Measurements from ENCODE around the gene TINAGL1.

Gene TINAGL1

GRCh38 chr1:31576201-31576669 lies at the start of gene TINAGL1:
Gene TINAGL1, plus strand, starts transcription at chr1:31576515. Its CDS starts 634 bp downstream, at chr1:31577149.
- H3K27ac ChIP-seq (ENCODE audit: low read depth, low read length), result peak within 1 kb of the TSS; percentile 89
- peak within 1 kb of the TSS; percentile 63 for H3K9ac ChIP-seq (ENCODE audit: low read length)
- peak within 1 kb of the TSS; percentile 97 for H3K4me3 ChIP-seq (ENCODE audit: low read length)
- H3K4me1 ChIP-seq (ENCODE audit: control insufficient read depth, insufficient read depth, low read length), result peaks cover 25% of the 10 kb centered on the region
- no peaks in the 10 kb centered on the region for H3K36me3 ChIP-seq (ENCODE audit: control insufficient read depth, insufficient read depth, low read length)
- no peaks in the 10 kb centered on the region for H3K27me3 ChIP-seq (ENCODE audit: control insufficient read depth, insufficient read depth, low read length)

DNA sequence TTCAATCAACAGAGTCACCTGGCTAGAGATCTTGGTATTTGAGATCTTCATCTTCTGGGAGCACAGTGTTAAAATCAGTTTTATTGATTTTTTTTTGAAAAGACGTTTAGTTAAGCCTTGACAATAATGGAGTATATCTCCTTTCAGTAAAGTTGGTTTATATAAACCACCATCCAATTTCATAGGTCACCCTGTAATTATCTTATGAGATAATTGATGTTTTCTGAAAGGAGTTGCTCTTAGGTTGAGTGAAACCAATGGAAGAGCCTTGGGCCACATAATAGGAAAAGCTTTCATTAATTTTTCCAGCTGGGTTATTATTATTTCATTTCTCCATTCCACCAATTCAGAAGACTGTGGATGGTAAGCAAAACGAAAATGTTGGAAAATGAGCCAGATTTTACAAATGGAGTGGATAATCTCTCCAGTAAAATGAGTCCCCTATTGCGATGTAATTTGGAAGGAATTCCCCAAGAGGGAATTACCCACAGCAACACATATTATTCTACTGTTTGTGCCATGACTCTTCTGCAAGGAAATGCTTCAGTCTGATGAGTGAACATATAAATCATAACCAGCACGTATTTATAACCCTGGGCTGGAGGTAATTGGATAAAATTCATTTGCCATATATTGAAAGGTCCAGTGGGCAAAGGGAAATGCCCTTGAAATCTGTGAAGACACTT lies 46.2 kb upstream of the TINAGL1 start:
- H3K4me3 ChIP-seq (ENCODE audit: low read length), result no peak overlapping the region
- no peaks in the 10 kb centered on the region for H3K27me3 ChIP-seq (ENCODE audit: control insufficient read depth, insufficient read depth, low read length)
- H3K9ac ChIP-seq (ENCODE audit: low read length), result no peak overlapping the region
- H3K36me3 ChIP-seq (ENCODE audit: control insufficient read depth, insufficient read depth, low read length), result no peaks in the 10 kb centered on the region
- H3K27ac ChIP-seq (ENCODE audit: low read depth, low read length), result no peak overlapping the region
- H3K4me1 ChIP-seq (ENCODE audit: control insufficient read depth, insufficient read depth, low read length), result peaks cover 3% of the 10 kb centered on the region

DNA sequence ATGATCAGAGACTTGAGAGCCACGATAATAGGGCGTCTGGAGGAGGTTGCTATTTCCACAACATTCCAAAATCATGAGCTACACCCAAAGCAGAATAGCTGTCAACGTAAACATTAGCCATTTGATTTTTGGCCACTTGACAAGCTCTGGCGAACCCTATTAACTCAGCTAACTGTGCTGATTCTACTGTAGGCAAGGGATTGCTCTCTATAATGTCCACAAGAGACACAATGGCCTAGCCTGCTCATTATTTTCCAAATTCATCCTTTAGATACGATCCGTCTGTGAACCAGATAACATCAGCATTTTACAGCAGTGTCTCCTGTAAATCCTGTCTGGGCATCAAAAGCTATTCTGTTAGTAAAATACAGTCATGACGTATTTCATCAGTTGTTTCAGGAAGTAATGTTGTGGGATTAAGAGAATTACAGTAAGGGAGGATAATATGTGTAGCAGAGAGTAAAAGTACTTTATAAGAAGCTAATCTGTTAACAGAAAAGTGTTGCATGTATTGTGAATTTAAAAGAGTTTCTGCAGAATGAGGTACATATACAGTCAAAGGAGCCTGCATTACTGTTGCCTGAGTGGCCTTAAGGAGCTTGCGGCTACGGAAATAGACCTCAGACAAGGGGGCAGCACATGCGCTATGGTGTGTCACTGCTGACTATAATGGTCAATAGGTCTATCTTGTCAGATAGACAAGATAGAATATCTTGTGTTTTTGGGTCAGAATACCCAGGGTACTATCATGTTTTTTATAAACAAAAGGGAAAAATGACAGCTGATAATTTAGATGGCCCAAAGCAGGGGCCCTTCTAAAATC lies 44.9 kb upstream of the TINAGL1 start:
- Histone ChIP-seq H3K4me1 (ENCODE audit: control insufficient read depth, insufficient read depth, low read length) (peaks cover 3% of the 10 kb centered on the region), H3K9ac (ENCODE audit: low read length) (no peak overlapping the region), H3K4me3 (ENCODE audit: low read length) (no peak overlapping the region), H3K27ac (ENCODE audit: low read depth, low read length) (no peak overlapping the region), H3K27me3 (ENCODE audit: control insufficient read depth, insufficient read depth, low read length) (no peaks in the 10 kb centered on the region), H3K36me3 (ENCODE audit: control insufficient read depth, insufficient read depth, low read length) (no peaks in the 10 kb centered on the region)

DNA sequence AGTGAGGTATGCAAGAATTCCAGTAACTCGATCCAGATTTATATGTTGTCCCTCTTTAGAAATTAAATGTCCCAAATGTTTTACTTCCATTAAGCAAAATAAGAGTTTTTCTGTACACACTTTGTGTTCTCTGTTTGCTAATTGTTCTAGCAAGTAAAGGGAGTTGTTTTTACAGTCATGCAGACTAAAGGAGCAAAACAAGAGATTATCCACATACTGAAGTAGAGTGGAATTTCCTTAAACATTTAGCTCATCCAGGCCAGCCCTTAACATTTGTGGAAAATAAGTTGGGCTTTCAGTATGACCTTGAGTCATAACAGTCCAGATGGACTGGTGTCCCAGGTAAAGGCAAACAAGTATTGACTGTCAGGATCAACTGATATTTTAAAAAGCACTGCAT lies 44.1 kb upstream of the TINAGL1 start:
- H3K4me1 ChIP-seq (ENCODE audit: control insufficient read depth, insufficient read depth, low read length), result peaks cover 3% of the 10 kb centered on the region
- no peak overlapping the region for H3K27ac ChIP-seq (ENCODE audit: low read depth, low read length)
- no peak overlapping the region for H3K4me3 ChIP-seq (ENCODE audit: low read length)
- H3K9ac ChIP-seq (ENCODE audit: low read length), result no peak overlapping the region
- no peaks in the 10 kb centered on the region for H3K36me3 ChIP-seq (ENCODE audit: control insufficient read depth, insufficient read depth, low read length)
- no peaks in the 10 kb centered on the region for H3K27me3 ChIP-seq (ENCODE audit: control insufficient read depth, insufficient read depth, low read length)

DNA sequence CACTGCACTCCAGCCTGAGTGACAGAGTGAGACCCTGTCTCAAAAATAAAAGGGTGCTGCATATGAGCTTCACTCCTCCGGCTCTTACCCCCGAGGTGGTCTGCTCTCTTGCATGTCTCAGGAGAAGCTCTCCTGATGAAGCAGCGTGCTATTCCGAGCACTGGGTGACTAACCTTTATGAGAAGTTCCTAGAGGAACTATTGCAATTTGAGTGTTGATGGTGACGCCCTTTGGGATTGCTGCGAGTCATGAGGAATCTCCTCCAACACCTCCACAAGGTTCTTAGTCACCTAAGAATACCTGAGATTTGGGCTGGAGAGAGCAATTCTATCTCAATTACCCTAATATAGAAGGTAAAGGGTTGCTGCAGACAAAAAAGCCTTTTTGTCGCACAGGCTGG lies 40.8 kb upstream of the TINAGL1 start:
- H3K27ac ChIP-seq (ENCODE audit: low read depth, low read length), result no peak overlapping the region
- H3K27me3 ChIP-seq (ENCODE audit: control insufficient read depth, insufficient read depth, low read length), result no peaks in the 10 kb centered on the region
- H3K36me3 ChIP-seq (ENCODE audit: control insufficient read depth, insufficient read depth, low read length), result no peaks in the 10 kb centered on the region
- H3K4me3 ChIP-seq (ENCODE audit: low read length), result no peak overlapping the region
- no peak overlapping the region for H3K9ac ChIP-seq (ENCODE audit: low read length)
- peaks cover 3% of the 10 kb centered on the region for H3K4me1 ChIP-seq (ENCODE audit: control insufficient read depth, insufficient read depth, low read length)

DNA sequence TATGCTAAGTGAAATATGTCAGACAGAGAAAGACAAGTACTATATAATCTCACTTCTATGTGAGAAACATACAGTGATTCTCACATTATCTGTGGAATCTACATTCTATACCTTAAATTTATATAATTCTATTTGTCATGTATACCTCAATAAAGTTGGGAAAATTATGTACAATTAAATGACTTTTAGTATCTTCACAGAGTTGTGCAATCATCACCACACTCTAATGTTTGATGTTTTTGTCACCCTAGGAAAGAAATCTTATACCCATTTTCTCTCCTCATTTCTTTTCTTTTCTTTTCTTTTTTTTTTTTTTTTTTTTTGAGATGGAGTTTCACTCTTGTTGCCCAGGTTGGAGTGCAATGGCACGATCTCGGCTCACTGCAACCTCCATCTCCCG lies 37.0 kb upstream of the TINAGL1 start:
- no peaks in the 10 kb centered on the region for H3K36me3 ChIP-seq (ENCODE audit: control insufficient read depth, insufficient read depth, low read length)
- no peak overlapping the region for H3K4me3 ChIP-seq (ENCODE audit: low read length)
- H3K27ac ChIP-seq (ENCODE audit: low read depth, low read length), result no peak overlapping the region
- no peak overlapping the region for H3K9ac ChIP-seq (ENCODE audit: low read length)
- H3K4me1 ChIP-seq (ENCODE audit: control insufficient read depth, insufficient read depth, low read length), result no peaks in the 10 kb centered on the region
- no peaks in the 10 kb centered on the region for H3K27me3 ChIP-seq (ENCODE audit: control insufficient read depth, insufficient read depth, low read length)

DNA sequence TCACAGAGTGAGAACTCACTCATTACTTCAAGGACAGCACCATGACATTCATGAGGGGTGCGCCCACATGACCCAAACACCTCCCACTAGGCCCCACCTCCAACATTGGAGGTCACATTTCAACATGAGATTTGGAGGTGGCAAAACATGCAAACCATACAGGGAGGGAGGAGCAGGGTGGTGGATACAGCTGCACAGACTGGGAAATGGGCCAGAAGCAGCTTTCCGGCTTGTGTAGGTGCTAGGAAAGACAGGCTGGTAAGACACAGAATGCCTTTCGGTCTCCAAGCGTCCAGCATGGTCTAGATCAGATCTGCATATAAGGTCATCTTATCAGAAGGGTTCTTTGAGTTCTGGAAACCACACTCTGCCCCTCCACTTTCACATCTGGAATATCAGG lies 35.1 kb upstream of the TINAGL1 start:
- Histone ChIP-seq H3K4me3 (ENCODE audit: low read length) (no peak overlapping the region), H3K27ac (ENCODE audit: low read depth, low read length) (no peak overlapping the region)

GRCh38 chr1:31545927-31546540 lies 30.3 kb upstream of the TINAGL1 start:
- H3K27me3 ChIP-seq (ENCODE audit: control insufficient read depth, insufficient read depth, low read length), result no peaks in the 10 kb centered on the region
- no peak overlapping the region for H3K9ac ChIP-seq (ENCODE audit: low read length)
- peaks cover 3% of the 10 kb centered on the region for H3K4me1 ChIP-seq (ENCODE audit: control insufficient read depth, insufficient read depth, low read length)
- H3K27ac ChIP-seq (ENCODE audit: low read depth, low read length), result no peak overlapping the region
- no peak overlapping the region for H3K4me3 ChIP-seq (ENCODE audit: low read length)
- no peaks in the 10 kb centered on the region for H3K36me3 ChIP-seq (ENCODE audit: control insufficient read depth, insufficient read depth, low read length)

More for the DNA sequence above, 35.1 kb upstream of the TINAGL1 start:
- H3K9ac ChIP-seq (ENCODE audit: low read length), result no peak overlapping the region
- no peaks in the 10 kb centered on the region for H3K27me3 ChIP-seq (ENCODE audit: control insufficient read depth, insufficient read depth, low read length)
- H3K4me1 ChIP-seq (ENCODE audit: control insufficient read depth, insufficient read depth, low read length), result no peaks in the 10 kb centered on the region
- no peaks in the 10 kb centered on the region for H3K36me3 ChIP-seq (ENCODE audit: control insufficient read depth, insufficient read depth, low read length)

GRCh38 chr1:31548534-31548906 lies 27.8 kb upstream of the TINAGL1 start:
- no peak overlapping the region for H3K27ac ChIP-seq (ENCODE audit: low read depth, low read length)
- no peaks in the 10 kb centered on the region for H3K27me3 ChIP-seq (ENCODE audit: control insufficient read depth, insufficient read depth, low read length)
- no peaks in the 10 kb centered on the region for H3K36me3 ChIP-seq (ENCODE audit: control insufficient read depth, insufficient read depth, low read length)
- H3K4me3 ChIP-seq (ENCODE audit: low read length), result no peak overlapping the region
- peaks cover 3% of the 10 kb centered on the region for H3K4me1 ChIP-seq (ENCODE audit: control insufficient read depth, insufficient read depth, low read length)
- no peak overlapping the region for H3K9ac ChIP-seq (ENCODE audit: low read length)

DNA sequence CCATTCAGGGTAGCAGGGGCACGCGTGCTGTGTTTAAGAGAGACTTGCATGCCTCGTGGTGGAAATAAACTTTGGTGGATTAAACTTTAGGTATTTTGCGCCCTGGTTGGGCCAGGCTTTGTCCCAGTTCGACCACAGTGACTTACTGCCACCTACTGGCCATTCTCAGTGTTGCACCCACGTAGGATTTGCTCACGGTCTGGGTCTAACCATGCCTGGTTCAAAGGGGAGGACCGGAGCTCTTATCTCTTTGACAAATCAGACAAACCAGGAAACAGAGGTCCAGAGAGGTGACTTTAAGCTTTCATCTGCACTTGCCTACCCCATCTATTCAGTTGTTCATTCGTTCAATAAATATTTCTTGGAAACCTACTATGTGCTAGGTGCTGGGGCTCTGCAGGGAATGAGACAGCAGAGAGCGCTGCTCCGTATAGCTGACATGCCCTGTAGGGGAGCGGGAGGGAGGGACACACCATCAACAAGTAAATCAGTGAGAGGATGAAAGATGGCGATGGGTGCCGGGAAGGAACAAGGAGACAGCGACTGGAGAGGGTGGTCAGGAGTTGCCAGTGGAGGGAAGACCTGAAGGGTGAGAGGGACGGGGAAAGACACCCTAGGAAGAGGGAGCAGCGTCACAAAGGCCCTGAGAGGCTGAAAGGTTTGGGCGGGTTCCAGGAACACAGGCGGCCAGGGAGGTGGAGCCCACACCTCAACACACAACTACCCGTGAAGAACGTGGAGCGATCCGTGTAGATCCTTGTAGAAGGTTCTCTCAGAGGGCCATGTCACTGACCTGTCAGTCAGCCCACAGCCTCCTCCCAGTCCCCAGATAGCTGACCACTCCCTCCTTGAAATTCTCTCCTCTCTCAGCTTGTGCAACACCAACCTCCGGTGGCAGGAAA lies 27.2 kb upstream of the TINAGL1 start:
- H3K9ac ChIP-seq (ENCODE audit: low read length), result no peak overlapping the region
- H3K4me3 ChIP-seq (ENCODE audit: low read length), result peak overlapping the region; percentile 20
- no peaks in the 10 kb centered on the region for H3K36me3 ChIP-seq (ENCODE audit: control insufficient read depth, insufficient read depth, low read length)
- peaks cover 3% of the 10 kb centered on the region for H3K4me1 ChIP-seq (ENCODE audit: control insufficient read depth, insufficient read depth, low read length)
- H3K27me3 ChIP-seq (ENCODE audit: control insufficient read depth, insufficient read depth, low read length), result no peaks in the 10 kb centered on the region
- no peak overlapping the region for H3K27ac ChIP-seq (ENCODE audit: low read depth, low read length)

GRCh38 chr1:31549809-31550620 lies 26.3 kb upstream of the TINAGL1 start:
- peaks cover 3% of the 10 kb centered on the region for H3K4me1 ChIP-seq (ENCODE audit: control insufficient read depth, insufficient read depth, low read length)
- H3K36me3 ChIP-seq (ENCODE audit: control insufficient read depth, insufficient read depth, low read length), result no peaks in the 10 kb centered on the region
- H3K9ac ChIP-seq (ENCODE audit: low read length), result no peak overlapping the region
- no peaks in the 10 kb centered on the region for H3K27me3 ChIP-seq (ENCODE audit: control insufficient read depth, insufficient read depth, low read length)
- no peak overlapping the region for H3K27ac ChIP-seq (ENCODE audit: low read depth, low read length)
- no peak overlapping the region for H3K4me3 ChIP-seq (ENCODE audit: low read length)
